ENCODE data around the gene PSMB10.
"Not testable (repeated sequence)": the region's sequence is repeated elsewhere in the genome, so short reads cannot be mapped to it uniquely, and the experiment has no call there.

PSMB10 gene

DNA sequence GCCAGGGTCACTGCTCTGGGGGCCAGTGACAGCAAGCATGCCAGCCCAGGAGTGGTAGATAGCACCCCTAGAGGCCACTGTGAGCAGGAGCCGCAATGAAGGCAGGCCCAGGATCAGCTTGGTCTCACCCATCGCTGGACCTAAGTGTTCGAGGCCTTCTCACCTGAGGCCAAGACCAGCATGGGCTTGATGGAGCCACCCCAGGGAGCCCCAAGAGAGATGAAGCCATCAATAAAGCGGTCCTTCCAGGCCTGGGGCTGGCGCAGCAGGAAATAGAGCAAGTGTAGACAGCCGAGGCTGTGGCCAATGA lies 5.5 kb upstream of the PSMB10 start:
- DNase-seq (ENCODE audit: low read depth): peak; percentile 45

- no peak for DNase-seq (ENCODE audit: low read depth)
Observed at GRCh38 chr16:67941469-67942199, 5.0 kb upstream of the PSMB10 start.

GRCh38 chr16:67940446-67941089 lies 3.9 kb upstream of the PSMB10 start:
- DNase-seq (ENCODE audit: low read depth): no peak

- DNase-seq (ENCODE audit: low read depth): no peak
Observed at GRCh38 chr16:67939507-67940445, 3.1 kb upstream of the PSMB10 start.

- not testable (repeated sequence) for DNase-seq (ENCODE audit: low read depth)
Observed at GRCh38 chr16:67937713-67938112, 1.1 kb upstream of the PSMB10 start.

- no peak for DNase-seq (ENCODE audit: low read depth)
Observed at GRCh38 chr16:67936880-67937605, 393 bp upstream of the PSMB10 start.

DNA sequence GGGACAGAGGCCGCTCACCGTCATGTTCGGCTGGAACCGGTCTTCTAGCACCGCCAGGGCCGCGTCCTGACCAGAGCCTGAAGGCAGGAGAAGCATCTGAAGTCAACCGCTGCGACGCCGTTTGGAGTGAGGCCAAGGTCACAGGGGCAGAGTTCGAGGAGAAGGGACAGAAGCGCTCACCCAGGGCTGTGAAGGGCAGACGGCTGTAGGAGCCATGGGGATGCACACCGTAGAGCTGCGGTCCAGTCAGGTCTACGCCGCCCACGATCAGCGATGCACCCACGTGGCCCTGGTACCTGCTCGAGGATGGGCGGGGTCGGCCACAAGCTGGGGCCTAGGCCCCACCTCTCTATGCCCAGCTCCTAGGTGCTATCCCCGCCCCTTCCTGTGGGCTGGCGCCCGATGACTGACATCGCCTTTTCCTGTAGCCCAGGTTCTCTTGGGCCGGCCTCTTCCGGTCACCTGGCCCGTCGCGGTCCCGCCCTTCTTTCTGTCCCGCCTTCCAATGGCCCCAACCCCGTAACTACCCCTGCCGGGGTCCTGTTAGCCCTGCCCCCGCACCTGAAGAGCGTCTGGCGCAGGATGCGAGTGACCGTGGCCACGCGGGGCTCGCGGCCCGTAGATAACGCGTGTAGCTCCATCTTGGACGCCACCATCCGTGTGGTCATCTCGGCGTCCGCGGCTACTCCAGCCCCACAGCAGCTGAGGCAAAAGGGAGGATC lies 1.1 kb downstream of the PSMB10 start:
- DNase-seq (ENCODE audit: low read depth): peak; percentile 95

GRCh38 chr16:67935101-67935401 lies 1.6 kb downstream of the PSMB10 start:
- DNase-seq (ENCODE audit: low read depth): peak; percentile 26

DNA sequence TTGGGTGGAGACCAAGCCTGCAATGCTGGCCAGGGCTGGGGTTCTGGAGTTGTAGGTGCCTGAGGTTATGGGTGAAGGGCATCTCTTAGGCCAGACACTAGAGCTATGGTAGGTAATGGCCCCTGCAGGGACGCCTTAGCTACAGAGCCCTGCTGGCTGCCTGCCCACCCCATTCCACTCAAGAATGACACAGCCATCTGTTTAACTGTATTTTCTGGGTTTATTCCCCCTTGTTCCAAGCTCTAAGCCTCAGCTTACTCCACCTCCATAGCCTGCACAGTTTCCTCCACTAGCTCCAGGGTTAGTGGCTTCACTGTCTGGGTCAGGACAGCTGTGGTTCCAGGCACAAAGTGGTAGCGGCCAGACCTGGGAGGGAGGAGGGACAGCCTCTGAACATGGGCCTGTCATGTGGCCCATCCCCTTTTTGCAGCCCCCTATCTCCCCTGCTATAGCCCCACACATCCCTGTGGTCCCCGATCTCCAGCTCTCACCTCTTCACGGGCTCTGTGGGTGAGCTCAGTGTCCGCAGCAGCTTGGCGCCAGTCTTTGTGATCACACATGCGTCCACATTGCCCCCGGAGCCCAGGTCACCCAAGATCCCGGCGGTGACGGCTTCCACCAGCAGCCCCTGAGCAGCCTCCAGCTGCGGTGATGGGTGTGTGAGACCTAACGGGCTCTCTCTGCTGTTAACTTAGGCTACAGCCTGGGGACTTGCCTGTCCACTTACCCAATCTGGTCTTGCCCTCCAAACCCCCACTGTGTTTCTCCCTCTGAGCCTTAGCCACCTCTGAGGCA lies 2.1 kb downstream of the PSMB10 start:
- DNase-seq (ENCODE audit: low read depth): peak; percentile 30

GRCh38 chr16:67933805-67934204 lies 2.8 kb downstream of the PSMB10 start:
- no peak for DNase-seq (ENCODE audit: low read depth)

- DNase-seq (ENCODE audit: low read depth): no peak
Observed at GRCh38 chr16:67932462-67932840, 4.2 kb downstream of the PSMB10 start.

DNA sequence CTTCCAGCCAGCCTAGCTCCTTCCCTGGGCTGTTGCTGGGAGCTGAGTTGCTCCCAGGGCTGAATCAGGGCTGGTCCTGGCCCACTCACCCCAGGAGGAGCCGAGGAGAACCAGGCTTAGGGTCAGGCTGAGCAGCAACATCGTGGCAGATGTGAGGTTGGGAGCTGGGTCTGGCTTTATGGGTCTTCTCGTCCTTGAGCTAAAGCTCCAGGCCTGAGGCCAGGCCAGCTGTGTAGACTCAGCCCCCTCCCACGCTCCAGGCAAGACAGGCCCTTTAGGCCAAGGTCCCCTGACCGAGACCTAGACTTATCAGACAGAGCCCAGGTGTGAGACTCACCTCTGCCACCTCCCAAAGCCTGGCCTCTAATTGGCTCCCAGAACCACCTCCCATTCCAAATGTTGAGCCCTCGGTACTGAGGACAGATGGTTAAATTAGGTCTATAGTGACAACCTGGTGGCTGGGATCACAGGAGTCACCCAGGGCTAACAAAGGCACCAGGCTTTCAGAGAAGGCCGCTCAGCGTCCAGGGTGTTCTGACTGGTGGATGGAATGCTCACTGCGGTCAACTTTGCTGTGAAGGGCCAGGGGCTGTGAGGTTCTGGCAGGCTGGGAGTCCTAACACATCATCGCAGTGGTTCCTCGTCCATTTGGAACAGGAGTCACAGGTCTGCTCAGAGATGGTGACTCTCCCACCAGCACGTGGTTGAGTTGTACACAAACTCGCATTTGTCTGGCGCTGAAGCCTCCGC lies 4.8 kb downstream of the PSMB10 start, which contains the start of gene CTRL:
TSS of gene CTRL (minus strand) at position 151 of the 750 bp plus-strand sequence. CDS start at position 141, 10 bp downstream.
- no peak for DNase-seq (ENCODE audit: low read depth)

DNA sequence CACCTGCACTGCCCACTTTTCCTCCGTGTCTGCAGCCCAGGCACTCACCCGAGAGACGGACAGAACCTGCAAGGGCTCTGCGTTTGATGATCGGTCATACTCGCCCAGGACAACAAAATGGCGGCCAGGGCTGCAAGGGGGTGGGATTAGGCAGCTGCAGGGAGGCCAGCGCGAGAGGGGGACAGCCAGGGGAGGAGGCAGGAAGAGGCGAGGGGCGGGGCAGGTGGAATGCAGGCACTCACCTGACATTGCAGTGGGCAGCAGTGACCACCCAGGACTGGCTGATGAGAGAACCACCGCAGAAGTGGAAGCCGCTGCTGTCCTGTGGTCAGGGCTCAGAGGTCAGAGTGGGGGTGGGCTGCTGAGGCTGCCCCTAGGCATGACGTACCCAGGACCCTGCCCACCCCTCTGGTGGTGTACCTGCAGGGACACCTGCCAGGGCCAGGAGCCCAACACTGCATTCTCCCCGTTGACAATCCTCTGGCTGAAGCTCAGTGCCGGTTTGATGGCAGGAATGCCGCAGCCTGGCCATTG lies 5.9 kb downstream of the PSMB10 start:
- no peak for DNase-seq (ENCODE audit: low read depth)

DNA sequence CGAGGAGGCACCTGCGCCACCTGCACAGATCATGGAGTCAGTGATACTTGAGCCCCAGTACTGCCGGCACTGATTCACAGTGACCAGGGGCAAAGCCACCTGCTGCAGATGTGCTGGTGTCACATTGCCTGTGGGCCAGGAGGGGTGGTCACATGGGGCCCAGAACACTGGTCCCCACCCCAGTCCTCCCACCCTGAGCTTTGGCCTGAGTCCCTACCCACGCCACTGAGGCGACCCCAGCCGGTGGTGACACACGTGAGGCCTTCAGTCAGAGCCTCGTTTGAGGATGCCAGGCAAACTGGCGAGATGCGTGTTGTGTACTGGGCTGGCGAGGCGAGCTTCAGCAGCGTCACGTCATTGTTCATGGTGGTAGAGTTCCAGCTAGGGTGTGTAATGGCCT lies 6.5 kb downstream of the PSMB10 start:
- DNase-seq (ENCODE audit: low read depth): no peak

GRCh38 chr16:67928561-67929364 lies 7.9 kb downstream of the PSMB10 start:
- DNase-seq (ENCODE audit: low read depth): peak; percentile 69

DNA sequence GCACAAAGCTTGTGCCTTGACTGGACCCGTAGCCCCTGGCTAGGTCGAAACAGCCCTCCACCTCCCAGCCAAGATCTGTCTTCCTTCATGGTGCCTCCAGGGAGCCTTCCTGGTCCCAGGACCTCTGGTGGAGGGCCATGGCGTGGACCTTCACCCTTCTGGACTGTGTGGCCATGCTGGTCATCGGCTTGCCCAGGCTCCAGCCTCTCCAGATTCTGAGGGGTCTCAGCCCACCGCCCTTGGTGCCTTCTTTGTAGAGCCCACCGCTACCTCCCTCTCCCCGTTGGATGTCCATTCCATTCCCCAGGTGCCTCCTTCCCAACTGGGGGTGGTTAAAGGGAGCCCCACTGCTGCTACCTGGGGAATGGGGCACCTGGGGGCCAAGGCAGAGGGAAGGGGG lies 8.5 kb downstream of the PSMB10 start:
- DNase-seq (ENCODE audit: low read depth): no peak

- DNase-seq (ENCODE audit: low read depth): no peak
Observed at GRCh38 chr16:67927131-67927941, 9.3 kb downstream of the PSMB10 start.

DNA sequence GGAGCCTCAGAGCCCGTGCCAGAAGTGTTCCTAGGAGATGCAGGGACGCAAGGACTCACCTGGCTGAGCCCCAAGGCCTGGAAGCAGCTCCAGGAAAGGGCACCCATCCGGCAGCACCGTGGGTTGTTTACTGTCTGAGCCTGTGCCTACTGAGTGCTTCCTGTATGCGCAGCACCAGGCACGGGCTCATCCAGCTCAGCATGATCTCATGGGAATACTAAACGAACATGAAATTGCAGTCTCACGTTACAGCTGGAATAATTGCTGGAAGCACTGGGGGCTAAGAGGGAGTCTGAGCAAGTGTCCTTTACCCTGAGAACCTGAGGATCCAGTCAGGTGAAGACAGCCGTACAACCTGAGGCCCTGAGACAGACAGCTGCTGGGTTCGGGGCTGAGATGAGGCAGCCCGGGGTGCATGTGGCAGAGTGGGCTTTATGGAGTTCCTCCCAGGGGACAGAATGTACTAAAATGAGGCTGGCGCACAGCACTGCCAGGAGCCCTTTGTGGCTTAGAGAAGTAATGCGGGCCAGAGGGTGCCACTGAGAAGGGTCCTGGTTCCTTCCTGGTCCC lies 10.4 kb downstream of the PSMB10 start:
- DNase-seq (ENCODE audit: low read depth): no peak

Measured in EH (cell line).